GM19372 (cell line): ENCODE data around the gene ANAPC16.
"Not testable (repeated sequence)": the region's sequence is repeated elsewhere in the genome, so short reads cannot be mapped to it uniquely, and the experiment has no call there.

Experiments used
- ATAC-seq: cut with Tn5 transposase; IDR thresholded peaks from one replicate; pipeline ENCODE4 v1.9.1; 2021; ENCODE audit warnings: mild to moderate bottlenecking, low read depth, moderate library complexity; ENCODE audit not compliant: unreplicated experiment

Gene ANAPC16

DNA sequence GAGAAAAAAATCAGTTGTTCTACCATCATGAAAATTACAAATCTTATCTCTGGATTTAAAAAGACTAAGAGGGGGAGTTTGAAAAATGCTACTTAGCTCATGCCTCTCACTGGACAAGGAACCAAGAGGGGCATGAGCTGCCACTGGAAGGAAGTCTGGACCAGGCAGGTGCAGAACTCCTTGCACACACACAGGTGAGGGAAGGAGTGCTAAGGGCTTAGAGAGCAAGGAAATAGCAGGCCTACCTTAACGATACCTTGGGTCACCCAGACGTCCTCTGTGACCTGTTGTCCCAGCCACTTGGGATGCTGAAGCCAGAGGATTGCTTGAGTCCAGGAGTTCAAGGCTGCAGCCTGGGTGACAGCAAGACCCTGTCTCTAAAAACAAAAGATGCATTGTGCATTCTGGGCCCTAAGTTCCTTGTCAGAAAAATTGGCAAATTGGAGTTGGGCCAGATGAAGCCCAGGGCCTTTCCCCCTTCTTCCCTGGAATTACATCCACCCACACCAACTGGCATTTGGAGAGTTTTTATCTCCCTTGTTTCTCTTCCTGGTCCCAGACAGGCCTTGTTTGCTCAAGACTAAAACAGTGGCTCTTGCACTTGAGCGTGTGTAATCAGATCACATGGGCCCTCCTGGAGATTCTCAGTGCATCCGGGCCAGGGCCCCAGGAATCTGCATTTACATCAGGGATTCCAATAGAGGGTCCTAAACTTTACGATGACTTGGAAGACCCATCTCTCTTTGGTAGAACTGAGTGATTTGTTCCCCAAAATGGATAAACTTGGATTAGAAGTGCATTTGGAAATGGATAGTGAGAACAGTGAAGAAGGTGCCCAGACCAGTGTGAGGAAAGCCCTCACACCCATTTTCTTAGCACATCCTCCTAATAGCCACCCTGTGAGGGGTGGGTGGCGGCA is 60.9 kb downstream of the ANAPC16 start:
- no peak for ATAC-seq

- ATAC-seq = no peak
These were observed 61.7 kb downstream of the ANAPC16 start for GRCh38 chr10:72277340-72277995.

- ATAC-seq = no peak
These were observed 62.3 kb downstream of the ANAPC16 start for GRCh38 chr10:72277996-72278667.

- ATAC-seq = no peak
These were observed 63.0 kb downstream of the ANAPC16 start for GRCh38 chr10:72278668-72279393.

DNA sequence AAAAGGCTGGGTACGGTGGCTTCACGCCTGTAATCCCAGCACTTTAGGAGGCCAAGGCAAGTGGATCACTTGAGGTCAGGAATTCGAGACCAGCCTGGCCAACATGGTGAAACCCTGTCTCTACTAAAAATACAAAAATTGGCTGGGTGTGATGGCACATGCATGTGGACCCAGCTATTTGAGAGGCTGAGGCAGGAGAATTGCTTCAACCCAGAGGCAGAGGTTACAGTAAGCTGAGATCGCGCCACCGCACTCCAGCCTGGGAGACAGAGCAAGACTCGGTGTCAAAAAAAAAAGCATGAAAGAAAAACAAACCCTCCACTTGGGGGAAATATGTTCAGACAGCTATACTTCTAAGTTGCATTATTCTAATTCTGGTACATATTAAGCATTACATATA is 63.8 kb downstream of the ANAPC16 start:
- ATAC-seq = not testable (repeated sequence)

GRCh38 chr10:72283131-72283530 is 67.3 kb downstream of the ANAPC16 start:
- no peak for ATAC-seq
